AG04450 (cell line): Measurements from ENCODE around the gene ARMS2. TPM values are rescaled to one million over a fixed set of nuclear protein-coding genes. Genes with fewer than 3 reads are reported as not detected.

Experiments used
- CTCF ChIA-PET: fragments of 300-600, 350-600 bp; formaldehyde crosslinking; extraction: SDS; loops from one replicate; lab custom pipeline; 2022; ENCODE audit warnings: antibody characterized with exemption, inconsistent platforms; lab: Charles Lee
- POLR2A ChIA-PET: fragments of 350-600 bp; formaldehyde crosslinking; extraction: SDS; loops from one replicate; lab custom pipeline; 2021; ENCODE audit warnings: antibody characterized with exemption, inconsistent platforms; lab: Yijun Ruan, JAX
- DNase-seq: peaks from one replicate; pipeline ENCODE4 v3.0.0-alpha.2; 2011; ENCODE audit warnings: low read depth, low spot score
- H3K27ac ChIP-seq: one replicate; pipeline ENCODE4 v1.5.1; 2012; ENCODE audit warnings: low read depth, low read length, control low read depth
- H3K27me3 ChIP-seq: one replicate; pipeline ENCODE4 v1.6.0; 2012; ENCODE audit warnings: low read length; ENCODE audit not compliant: control insufficient read depth, insufficient read depth
- H3K4me3 ChIP-seq: 2 replicates; pipeline ENCODE4 v1.5.1; 2011; ENCODE audit warnings: mild to moderate bottlenecking, low read depth, low read length, control low read depth
- H3K9me3 ChIP-seq: 2 replicates; pipeline ENCODE4 v1.5.1; 2012; ENCODE audit warnings: low read length; ENCODE audit not compliant: control insufficient read depth, insufficient read depth
- CTCF ChIP-seq: IDR thresholded peaks from 2 replicates; pipeline ENCODE4 v1.5.1; 2011; ENCODE audit warnings: low read depth, low read length, control low read depth, inconsistent platforms
- polyA plus RNA-seq: library from polyadenylated mRNA; depleted of rRNA; stranded (reverse); fragments of >200 nt; gene quantifications from 2 replicates; pipeline ENCODE4 v1.2.3, GENCODE V29; 2011

The ARMS2 gene
- polyA plus RNA-seq, 1 experiment, result not detected

DNA sequence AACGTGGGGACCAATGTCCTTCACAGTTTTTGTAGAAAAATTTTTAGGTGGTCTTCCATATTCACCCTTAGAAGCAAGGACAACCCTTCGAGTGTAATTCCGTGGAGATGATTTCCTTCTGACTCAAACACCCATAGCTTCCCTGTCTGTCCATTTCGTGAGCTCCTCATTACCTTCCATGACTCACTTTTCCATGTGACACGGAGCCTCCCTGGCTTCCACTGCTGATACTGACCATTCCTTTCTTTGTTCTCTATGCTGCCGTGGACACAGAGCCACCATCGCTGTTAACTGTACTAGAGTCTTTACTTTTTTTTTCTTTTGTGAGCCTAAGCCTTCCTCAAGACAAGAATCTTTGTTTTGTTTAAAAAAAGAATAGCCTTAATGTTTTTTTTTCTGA, 12.5 kb upstream of the ARMS2 start:
- POLR2A ChIA-PET, result interaction anchor here (1.0 kb wide), 1 partner anchor 24 kb away, joined by 3 read pairs; no protein-coding TSS in a partner anchor
- Histone ChIP-seq H3K9me3 (no peaks in the 10 kb centered on the region), H3K27ac (no peak overlapping the region), H3K27me3 (no peaks in the 10 kb centered on the region), H3K4me3 (no peak overlapping the region)
- TF ChIP-seq CTCF, result no peak
- CTCF ChIA-PET, result interaction anchor here (0.6 to 2.7 kb wide), 8 partner anchors 8 to 175 kb away, joined by 3 to 23 read pairs (median 4); no protein-coding TSS in a partner anchor
- DNase-seq, result no peak

DNA sequence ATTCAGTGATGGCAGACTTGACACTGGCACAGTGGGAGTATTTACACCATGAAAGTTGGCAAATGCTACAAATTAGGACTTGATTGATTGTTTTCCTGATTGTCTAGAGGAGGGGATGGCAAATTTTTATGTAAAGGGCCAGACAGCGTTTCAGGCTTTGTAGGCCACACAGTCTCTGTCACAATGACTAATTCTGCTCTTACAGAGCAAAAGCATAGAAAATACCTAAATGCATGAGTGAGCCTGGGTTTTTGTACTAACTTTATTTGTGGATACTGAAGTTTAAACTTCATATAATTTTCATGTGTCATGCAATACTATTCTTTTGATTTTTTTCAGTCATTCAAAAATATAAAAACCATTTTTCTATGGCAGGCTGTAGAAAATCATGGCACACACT, 9.0 kb upstream of the ARMS2 start:
- DNase-seq, result no peak
- no peak overlapping the region for H3K27ac ChIP-seq
- no peak for TF ChIP-seq CTCF
- H3K4me3 ChIP-seq, result no peak overlapping the region
- H3K9me3 ChIP-seq, result no peaks in the 10 kb centered on the region
- H3K27me3 ChIP-seq, result no peaks in the 10 kb centered on the region
- POLR2A ChIA-PET, result interaction anchor here (0.6 kb wide), 1 partner anchor 8 kb away, joined by 4 read pairs; no protein-coding TSS in a partner anchor
- CTCF ChIA-PET, result interaction anchor here (1.0 to 1.4 kb wide), 2 partner anchors 11 to 178 kb away, joined by 3 to 5 read pairs; no protein-coding TSS in a partner anchor

DNA sequence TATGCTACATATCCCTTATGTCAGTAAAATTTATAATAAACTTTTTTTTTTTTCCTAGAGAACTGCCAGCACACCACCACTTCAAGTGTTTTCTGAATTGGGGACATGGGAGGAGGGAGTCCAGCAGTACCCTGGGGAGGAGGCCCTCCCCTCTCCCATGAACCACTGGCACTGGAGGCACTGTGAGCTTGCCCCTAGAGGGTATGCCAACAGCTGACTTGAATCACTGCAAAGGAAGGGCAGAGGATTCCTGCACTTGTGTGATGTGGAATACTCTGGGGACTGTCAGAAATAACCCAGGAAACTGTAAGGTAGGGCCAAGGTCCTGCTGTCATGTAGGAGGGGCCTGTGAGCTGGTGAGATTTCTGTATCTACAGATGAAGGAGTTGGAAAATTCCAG, 8.5 kb upstream of the ARMS2 start:
- Histone ChIP-seq H3K27ac (no peak overlapping the region), H3K27me3 (no peaks in the 10 kb centered on the region), H3K9me3 (no peaks in the 10 kb centered on the region), H3K4me3 (no peak overlapping the region)
- DNase-seq, result no peak
- CTCF ChIA-PET, result interaction anchor here (0.9 to 1.4 kb wide), 3 partner anchors 11 to 178 kb away, joined by 3 to 5 read pairs (median 5); no protein-coding TSS in a partner anchor
- TF ChIP-seq CTCF, result no peak
- POLR2A ChIA-PET, result no interaction called here

GRCh38 chr10:122446668-122447423, 7.6 kb upstream of the ARMS2 start:
- Histone ChIP-seq H3K27ac (no peak overlapping the region), H3K27me3 (no peaks in the 10 kb centered on the region), H3K9me3 (no peaks in the 10 kb centered on the region), H3K4me3 (no peak overlapping the region)
- DNase-seq, result no peak
- POLR2A ChIA-PET, result no interaction called here
- TF ChIP-seq CTCF, result no peak
- CTCF ChIA-PET, result interaction anchor here (0.9 to 1.4 kb wide), 4 partner anchors 12 to 179 kb away, joined by 3 to 5 read pairs (median 4); no protein-coding TSS in a partner anchor

- CTCF ChIA-PET, result interaction anchor here (1.2 kb wide), 1 partner anchor 13 kb away, joined by 3 read pairs; no protein-coding TSS in a partner anchor
Measured at GRCh38 chr10:122448600-122448999, 5.9 kb upstream of the ARMS2 start.

More at GRCh38 chr10:122448600-122448999, 5.9 kb upstream of the ARMS2 start:
- H3K4me3 ChIP-seq, result no peak overlapping the region
- POLR2A ChIA-PET, result no interaction called here
- no peak for TF ChIP-seq CTCF
- H3K27me3 ChIP-seq, result no peaks in the 10 kb centered on the region
- no peaks in the 10 kb centered on the region for H3K9me3 ChIP-seq
- no peak overlapping the region for H3K27ac ChIP-seq
- no peak for DNase-seq
